GM13976 (cell line): ENCODE data around the gene PLXNA3.

Source experiments
- DNase-seq: peaks from one replicate; pipeline ENCODE4 v3.0.0; 2012; ENCODE audit warnings: low spot score
- CTCF ChIP-seq: IDR thresholded peaks from 2 replicates; pipeline ENCODE4 v1.5.1; 2012; ENCODE audit warnings: borderline replicate concordance, mild to moderate bottlenecking; ENCODE audit not compliant: insufficient read depth; ENCODE audit errors: extremely low read depth, missing control alignments, control extremely low read depth
- in situ Hi-C: fragments of 300-500 bp; cut with MboI; formaldehyde crosslinking; loops from one replicate; pipeline ENCODE4 v1.12.0; 2022; ENCODE audit warnings: low sequenced_read_pairs, mixed read lengths, inconsistent platforms; ENCODE audit not compliant: unreplicated experiment

Gene PLXNA3

GRCh38 chrX:154458116-154458953 lies at the start of gene PLXNA3:
PLXNA3 (plus strand) TSS chrX:154458281; CDS start chrX:154460184, 1,903 bp downstream.
- peak; percentile 80 for DNase-seq
- in situ Hi-C loops = no loop called here
- TF ChIP-seq CTCF = no peak

- in situ Hi-C loops = no loop called here
- TF ChIP-seq CTCF = no peak
These were observed 49.3 kb upstream of the PLXNA3 start for GRCh38 chrX:154408659-154409221.

GRCh38 chrX:154409222-154409871 lies 48.7 kb upstream of the PLXNA3 start, which contains the start of gene DNASE1L1:
DNASE1L1 (minus strand) TSS chrX:154409254; CDS start chrX:154405568, 3,686 bp downstream.
- in situ Hi-C loops = no loop called here
- no peak for TF ChIP-seq CTCF
- DNase-seq = peak; percentile 81

More at GRCh38 chrX:154408659-154409221, 49.3 kb upstream of the PLXNA3 start:
- DNase-seq = no peak

- in situ Hi-C loops = no loop called here
- peak; percentile 78 for DNase-seq
These were observed 46.1 kb upstream of the PLXNA3 start for GRCh38 chrX:154411981-154412340.

GRCh38 chrX:154412468-154412867 lies 45.6 kb upstream of the PLXNA3 start:
- DNase-seq = no peak
- in situ Hi-C loops = no loop called here
- no peak for TF ChIP-seq CTCF

More at GRCh38 chrX:154411981-154412340, 46.1 kb upstream of the PLXNA3 start:
- no peak for TF ChIP-seq CTCF

GRCh38 chrX:154413142-154413541 lies 44.9 kb upstream of the PLXNA3 start:
- no peak for DNase-seq
- in situ Hi-C loops = no loop called here
- no peak for TF ChIP-seq CTCF
